ENCODE results near the gene RIMS3. TPM values are rescaled to one million over a fixed set of nuclear protein-coding genes. Genes with fewer than 3 reads are reported as not detected.
A peak's percentile ranks its signal among the peaks of the same experiment; 100 is the strongest.

The RIMS3 gene
- total RNA-seq, 1 experiment from 2014 or later = 13.7 TPM

DNA sequence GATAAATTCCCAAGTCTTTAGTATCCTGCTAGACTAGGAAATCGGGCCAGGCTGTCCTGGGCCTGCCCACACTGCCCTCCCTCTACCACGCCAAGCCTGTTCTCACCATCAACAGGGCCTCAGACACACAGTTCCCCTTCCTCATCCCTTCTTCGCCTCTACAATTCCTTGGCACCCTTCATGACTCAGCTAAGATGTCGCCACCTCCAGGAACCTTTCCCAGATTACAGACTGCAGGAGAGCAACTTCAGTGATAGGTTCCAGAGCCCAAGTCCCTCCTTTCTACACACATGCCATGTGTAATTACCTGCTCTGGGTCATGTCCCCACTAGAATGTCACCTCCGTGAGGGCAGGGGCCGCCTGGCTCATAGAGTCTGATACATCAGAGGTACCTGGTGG, 3.3 kb downstream of the RIMS3 start:
- H3K79me2 ChIP-seq (ENCODE audit: insufficient read depth, low read length) = no peaks in the 10 kb centered on the region
- H2AFZ ChIP-seq (ENCODE audit: low read length) = no peak overlapping the region
- no peaks in the 10 kb centered on the region for H3K27me3 ChIP-seq (ENCODE audit: insufficient read depth, low read length)
- no peak overlapping the region for H2BK20ac ChIP-seq (ENCODE audit: low read depth, low read length, poor library complexity, severe bottlenecking)
- H3K4me3 Mint-ChIP-seq = no peak overlapping the region
- H4K8ac ChIP-seq (replicated peaks; ENCODE audit: insufficient read length, low read depth, low read length) = no peak overlapping the region
- H3K27ac ChIP-seq (ENCODE audit: insufficient read length, low read depth, low read length) = no peak overlapping the region
- no peaks in the 10 kb centered on the region for H3K9me3 Mint-ChIP-seq
- H2BK12ac ChIP-seq (ENCODE audit: insufficient read length, low read depth, low read length) = no peak overlapping the region
- TF ChIP-seq, protein P1, sequence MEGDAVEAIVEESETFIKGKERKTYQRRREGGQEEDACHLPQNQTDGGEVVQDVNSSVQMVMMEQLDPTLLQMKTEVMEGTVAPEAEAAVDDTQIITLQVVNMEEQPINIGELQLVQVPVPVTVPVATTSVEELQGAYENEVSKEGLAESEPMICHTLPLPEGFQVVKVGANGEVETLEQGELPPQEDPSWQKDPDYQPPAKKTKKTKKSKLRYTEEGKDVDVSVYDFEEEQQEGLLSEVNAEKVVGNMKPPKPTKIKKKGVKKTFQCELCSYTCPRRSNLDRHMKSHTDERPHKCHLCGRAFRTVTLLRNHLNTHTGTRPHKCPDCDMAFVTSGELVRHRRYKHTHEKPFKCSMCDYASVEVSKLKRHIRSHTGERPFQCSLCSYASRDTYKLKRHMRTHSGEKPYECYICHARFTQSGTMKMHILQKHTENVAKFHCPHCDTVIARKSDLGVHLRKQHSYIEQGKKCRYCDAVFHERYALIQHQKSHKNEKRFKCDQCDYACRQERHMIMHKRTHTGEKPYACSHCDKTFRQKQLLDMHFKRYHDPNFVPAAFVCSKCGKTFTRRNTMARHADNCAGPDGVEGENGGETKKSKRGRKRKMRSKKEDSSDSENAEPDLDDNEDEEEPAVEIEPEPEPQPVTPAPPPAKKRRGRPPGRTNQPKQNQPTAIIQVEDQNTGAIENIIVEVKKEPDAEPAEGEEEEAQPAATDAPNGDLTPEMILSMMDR (conservative IDR thresholded peaks at IDR 0.05) = no peak
- WGBS (ENCODE audit: extremely low coverage, insufficient read length, low lambda C conversion rate) = no CpG with 5 or more reads among the region's 6 CpGs
- no peaks in the 10 kb centered on the region for H3K79me1 ChIP-seq (ENCODE audit: insufficient read depth, low read depth, low read length, poor library complexity, severe bottlenecking)
- no peak overlapping the region for H3T11ph ChIP-seq (ENCODE audit: low read length)
- peaks cover 20 to 41% of the 10 kb centered on the region in 2 experiments for H3K4me1 Mint-ChIP-seq
- no peak for DNase-seq
- no peaks in the 10 kb centered on the region for H3K23me2 ChIP-seq (ENCODE audit: insufficient read length, low read depth, low read length, poor library complexity, severe bottlenecking)
- peaks cover 5% of the 10 kb centered on the region; the same call in 1 of the 2 replicates for H3K4me1 ChIP-seq (ENCODE audit: insufficient read depth, low read length)
- no peak overlapping the region for H2BK5ac ChIP-seq (ENCODE audit: insufficient read length, low read length)
- no peak overlapping the region for H2BK15ac ChIP-seq (ENCODE audit: low read depth, low read length)
- H3K4me2 ChIP-seq (ENCODE audit: insufficient read depth, insufficient read length, low read length) = no peak overlapping the region
- no peak overlapping the region for H4K5ac ChIP-seq (ENCODE audit: insufficient read length, low read depth, low read length)
- H3K36me3 Mint-ChIP-seq (ENCODE audit: insufficient read depth in 1 of 3, low read depth in 3 of 3) = no peaks in the 10 kb centered on the region
- H4K20me1 ChIP-seq (ENCODE audit: control insufficient read depth, insufficient read depth, insufficient read length) = no peaks in the 10 kb centered on the region
- no peak overlapping the region for H3K14ac ChIP-seq (ENCODE audit: insufficient read depth, low read length)
- H3K27me3 Mint-ChIP-seq (ENCODE audit: low read depth) = peaks cover 3% of the 10 kb centered on the region; the same call in 1 of the 2 replicates
- no peak overlapping the region for H3K4ac ChIP-seq (ENCODE audit: low read depth, low read length)
- H2AK5ac ChIP-seq (ENCODE audit: insufficient read length, low read length) = no peak overlapping the region
- no peak overlapping the region for H2BK120ac ChIP-seq (ENCODE audit: low read depth, low read length, poor library complexity, severe bottlenecking)
- no peak overlapping the region for H3K23ac ChIP-seq (ENCODE audit: insufficient read length, low read depth, low read length)
- H3K56ac ChIP-seq (ENCODE audit: insufficient read length, low read depth, low read length) = no peak overlapping the region
- H3K9me3 ChIP-seq (ENCODE audit: control insufficient read depth, low read depth, low read length) = no peaks in the 10 kb centered on the region
- H4K91ac ChIP-seq (ENCODE audit: insufficient read length, low read depth, low read length) = no peak overlapping the region
- no peak overlapping the region for H3K9ac ChIP-seq (ENCODE audit: extremely low read depth, insufficient read length, low read length)
- H3K18ac ChIP-seq (ENCODE audit: insufficient read length, low read depth, low read length) = no peak overlapping the region
- H3K27ac Mint-ChIP-seq = peak overlapping the region in 2 of 3 experiments; percentile 10 to 26; a peak in 1 of 7 replicates
